Measurements from ENCODE around the gene ZCWPW1.
"Not testable (repeated sequence)": the region's sequence is repeated elsewhere in the genome, so short reads cannot be mapped to it uniquely, and the experiment has no call there.

The ZCWPW1 gene

DNA sequence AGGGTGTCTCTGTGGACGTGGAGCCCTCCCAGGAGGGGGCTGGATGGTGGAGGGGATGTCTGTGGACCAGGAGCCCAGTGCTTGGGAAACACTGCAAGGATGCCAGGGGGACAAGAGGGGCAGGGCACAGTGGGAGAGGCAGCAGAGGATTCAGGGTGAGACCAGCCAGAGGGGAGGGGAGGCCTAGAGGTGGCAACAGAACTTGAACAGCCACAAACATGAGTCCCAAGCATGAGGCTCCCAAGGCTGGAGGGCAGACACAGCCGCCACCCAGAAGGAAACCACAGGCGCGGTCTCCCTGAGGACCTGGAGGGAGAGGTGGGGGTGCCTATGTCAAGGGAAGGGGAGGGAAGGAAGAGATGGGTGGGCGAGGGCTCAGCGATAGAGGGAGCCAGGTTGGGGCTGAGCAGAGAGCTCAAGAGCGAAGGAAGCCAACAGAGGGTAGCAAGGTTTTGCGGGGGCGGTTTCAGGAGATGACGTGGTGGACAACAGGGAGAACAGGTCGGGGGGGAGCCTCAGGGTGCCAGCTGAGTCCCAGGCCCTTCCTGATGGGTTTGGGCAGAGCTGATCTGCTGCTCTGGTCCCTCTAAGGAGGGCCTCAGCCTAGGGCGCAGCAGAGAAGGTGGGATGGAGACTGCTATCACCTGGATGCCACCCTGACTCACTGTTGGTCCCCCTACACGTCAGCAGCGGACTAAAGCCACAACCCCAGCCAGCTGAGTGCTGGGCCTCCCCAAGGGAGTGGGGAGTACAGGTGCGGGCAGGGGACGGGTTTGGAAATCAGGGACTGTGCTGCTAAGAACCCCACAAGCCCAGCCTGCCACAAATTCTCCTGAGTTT lies 61.9 kb downstream of the ZCWPW1 start:
- no peaks in the 10 kb centered on the region for H3K9me3 ChIP-seq (replicated peaks; ENCODE audit: low read length)
- no peaks in the 10 kb centered on the region for H3K27me3 ChIP-seq (ENCODE audit: control insufficient read depth, insufficient read depth, low read length)
- peaks cover 22% of the 10 kb centered on the region for H3K36me3 ChIP-seq (ENCODE audit: insufficient read depth, low read length)
- no peak overlapping the region for H3K4me2 ChIP-seq (ENCODE audit: low read length)
- no peak overlapping the region for H3K9ac ChIP-seq (ENCODE audit: low read depth, low read length)
- H3K4me1 ChIP-seq (ENCODE audit: control insufficient read depth, insufficient read depth, low read length), result no peaks in the 10 kb centered on the region
- no peak overlapping the region for H3K4me3 ChIP-seq (ENCODE audit: low read length)

- H3K4me1 ChIP-seq (ENCODE audit: control insufficient read depth, insufficient read depth, low read length); H3K9ac ChIP-seq (ENCODE audit: low read depth, low read length); H3K4me3 ChIP-seq (ENCODE audit: low read length): not testable (repeated sequence)
Measured at GRCh38 chr7:100365998-100366367, 62.5 kb downstream of the ZCWPW1 start.

DNA sequence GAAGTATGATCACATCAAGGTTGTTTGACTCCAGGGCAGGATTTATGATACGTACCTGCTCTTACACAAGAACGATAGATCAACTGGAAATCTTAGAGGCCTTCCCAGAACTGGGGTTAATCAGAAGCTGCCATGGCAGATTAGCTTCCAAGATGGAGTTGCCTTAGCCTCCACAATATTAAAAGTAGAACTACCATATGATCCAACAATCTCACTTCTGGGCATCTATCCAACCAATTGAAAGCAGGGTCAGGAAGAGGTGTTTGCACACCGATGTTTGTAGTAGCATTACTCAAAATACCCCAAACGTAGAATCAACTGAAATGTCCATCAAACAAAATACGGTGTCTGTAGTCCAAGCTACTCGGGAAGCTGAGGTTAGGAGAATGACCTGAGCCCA lies 64.0 kb downstream of the ZCWPW1 start:
- no peaks in the 10 kb centered on the region for H3K9me3 ChIP-seq (replicated peaks; ENCODE audit: low read length)
- no peak overlapping the region for H3K4me3 ChIP-seq (ENCODE audit: low read length)
- H3K36me3 ChIP-seq (ENCODE audit: insufficient read depth, low read length), result peaks cover 40% of the 10 kb centered on the region
- no peak overlapping the region for H3K9ac ChIP-seq (ENCODE audit: low read depth, low read length)
- no peaks in the 10 kb centered on the region for H3K27me3 ChIP-seq (ENCODE audit: control insufficient read depth, insufficient read depth, low read length)
- H3K4me1 ChIP-seq (ENCODE audit: control insufficient read depth, insufficient read depth, low read length), result no peaks in the 10 kb centered on the region
- no peak overlapping the region for H3K4me2 ChIP-seq (ENCODE audit: low read length)

More at GRCh38 chr7:100365998-100366367, 62.5 kb downstream of the ZCWPW1 start:
- not testable (repeated sequence) for H3K27me3 ChIP-seq (ENCODE audit: control insufficient read depth, insufficient read depth, low read length); H3K9me3 ChIP-seq (replicated peaks; ENCODE audit: low read length); H3K4me2 ChIP-seq (ENCODE audit: low read length)
- peaks cover 29% of the 10 kb centered on the region for H3K36me3 ChIP-seq (ENCODE audit: insufficient read depth, low read length)

- H3K4me2 ChIP-seq (ENCODE audit: low read length); H3K9ac ChIP-seq (ENCODE audit: low read depth, low read length); H3K27me3 ChIP-seq (ENCODE audit: control insufficient read depth, insufficient read depth, low read length); H3K4me1 ChIP-seq (ENCODE audit: control insufficient read depth, insufficient read depth, low read length); H3K4me3 ChIP-seq (ENCODE audit: low read length); H3K9me3 ChIP-seq (replicated peaks; ENCODE audit: low read length): not testable (repeated sequence)
- peaks cover 46% of the 10 kb centered on the region for H3K36me3 ChIP-seq (ENCODE audit: insufficient read depth, low read length)
Measured at GRCh38 chr7:100363797-100364196, 64.7 kb downstream of the ZCWPW1 start.

- Histone ChIP-seq H3K4me1 (ENCODE audit: control insufficient read depth, insufficient read depth, low read length) (no peaks in the 10 kb centered on the region), H3K36me3 (ENCODE audit: insufficient read depth, low read length) (peaks cover 53% of the 10 kb centered on the region), H3K9me3 (replicated peaks; ENCODE audit: low read length) (no peaks in the 10 kb centered on the region), H3K27me3 (ENCODE audit: control insufficient read depth, insufficient read depth, low read length) (no peaks in the 10 kb centered on the region), H3K4me2 (ENCODE audit: low read length) (no peak overlapping the region), H3K4me3 (ENCODE audit: low read length) (no peak overlapping the region), H3K9ac (ENCODE audit: low read depth, low read length) (no peak overlapping the region)
Measured at GRCh38 chr7:100363098-100363497, 65.4 kb downstream of the ZCWPW1 start.

DNA sequence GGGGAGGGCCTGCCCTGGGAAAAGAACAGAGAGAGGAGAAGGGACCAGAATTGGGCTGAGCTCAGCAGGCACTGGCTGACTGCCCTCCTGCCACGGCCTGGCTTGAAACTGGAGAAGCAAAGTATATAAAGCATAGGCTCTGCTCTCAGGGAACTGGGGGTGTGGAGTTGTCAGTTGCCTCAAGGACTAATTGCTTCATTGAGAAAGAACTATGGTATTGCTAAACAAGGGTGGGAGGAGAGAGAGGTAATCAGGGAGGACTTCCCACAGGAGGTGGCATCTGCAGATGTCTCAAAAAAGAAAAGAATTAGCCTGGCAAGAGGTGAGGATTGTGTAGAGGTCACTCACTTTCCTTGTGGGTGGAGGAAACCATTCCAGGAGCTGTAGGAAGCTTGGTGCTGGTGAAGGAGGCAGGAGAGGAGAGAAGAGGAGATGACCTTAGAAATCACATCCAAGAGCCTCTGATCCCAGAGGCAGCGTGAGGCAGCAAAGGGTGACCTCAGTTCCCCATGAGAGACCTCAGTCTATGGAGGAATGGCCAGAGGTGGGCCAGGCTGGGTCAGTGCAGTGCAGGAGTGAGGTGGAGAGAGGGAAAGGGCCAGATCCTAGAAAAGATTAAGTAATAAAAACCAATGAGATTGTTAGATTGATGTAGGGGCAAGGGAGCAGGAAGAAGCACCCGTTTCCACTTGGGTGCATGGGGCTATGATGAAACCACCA lies 68.2 kb downstream of the ZCWPW1 start:
- no peak overlapping the region for H3K4me3 ChIP-seq (ENCODE audit: low read length)
- H3K4me2 ChIP-seq (ENCODE audit: low read length), result no peak overlapping the region
- H3K4me1 ChIP-seq (ENCODE audit: control insufficient read depth, insufficient read depth, low read length), result no peaks in the 10 kb centered on the region
- no peak overlapping the region for H3K9ac ChIP-seq (ENCODE audit: low read depth, low read length)
- H3K27me3 ChIP-seq (ENCODE audit: control insufficient read depth, insufficient read depth, low read length), result no peaks in the 10 kb centered on the region
- no peaks in the 10 kb centered on the region for H3K9me3 ChIP-seq (replicated peaks; ENCODE audit: low read length)
- H3K36me3 ChIP-seq (ENCODE audit: insufficient read depth, low read length), result peaks cover 69% of the 10 kb centered on the region

DNA sequence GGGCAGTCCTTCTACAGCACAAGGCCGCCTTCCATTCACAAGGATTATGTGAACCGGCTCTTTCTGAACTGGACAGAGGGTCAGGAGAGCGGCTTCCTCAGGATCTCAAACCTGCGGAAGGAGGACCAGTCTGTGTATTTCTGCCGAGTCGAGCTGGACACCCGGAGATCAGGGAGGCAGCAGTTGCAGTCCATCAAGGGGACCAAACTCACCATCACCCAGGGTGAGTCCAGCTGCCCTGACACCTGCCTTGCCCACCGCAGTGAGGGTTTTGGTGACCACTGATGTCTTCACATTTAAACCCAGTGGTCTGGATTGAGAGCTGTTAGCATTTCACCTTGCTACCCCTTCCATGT lies 69.7 kb downstream of the ZCWPW1 start:
- no peak overlapping the region for H3K4me2 ChIP-seq (ENCODE audit: low read length)
- no peaks in the 10 kb centered on the region for H3K9me3 ChIP-seq (replicated peaks; ENCODE audit: low read length)
- H3K4me3 ChIP-seq (ENCODE audit: low read length), result no peak overlapping the region
- H3K27me3 ChIP-seq (ENCODE audit: control insufficient read depth, insufficient read depth, low read length), result no peaks in the 10 kb centered on the region
- H3K4me1 ChIP-seq (ENCODE audit: control insufficient read depth, insufficient read depth, low read length), result no peaks in the 10 kb centered on the region
- peaks cover 77% of the 10 kb centered on the region for H3K36me3 ChIP-seq (ENCODE audit: insufficient read depth, low read length)
- H3K9ac ChIP-seq (ENCODE audit: low read depth, low read length), result no peak overlapping the region

GRCh38 chr7:100358027-100358856 lies 70.3 kb downstream of the ZCWPW1 start, which contains the start of gene PILRB:
Gene PILRB (plus strand): TSS chr7:100358117. CDS start chr7:100358303, 186 bp downstream.
- Histone ChIP-seq H3K36me3 (ENCODE audit: insufficient read depth, low read length) (peaks cover 77% of the 10 kb centered on the region), H3K9ac (ENCODE audit: low read depth, low read length) (no peak within 1 kb of the TSS), H3K9me3 (replicated peaks; ENCODE audit: low read length) (no peaks in the 10 kb centered on the region), H3K4me3 (ENCODE audit: low read length) (no peak within 1 kb of the TSS), H3K4me2 (ENCODE audit: low read length) (no peak within 1 kb of the TSS), H3K4me1 (ENCODE audit: control insufficient read depth, insufficient read depth, low read length) (no peaks in the 10 kb centered on the region), H3K27me3 (ENCODE audit: control insufficient read depth, insufficient read depth, low read length) (no peaks in the 10 kb centered on the region)

DNA sequence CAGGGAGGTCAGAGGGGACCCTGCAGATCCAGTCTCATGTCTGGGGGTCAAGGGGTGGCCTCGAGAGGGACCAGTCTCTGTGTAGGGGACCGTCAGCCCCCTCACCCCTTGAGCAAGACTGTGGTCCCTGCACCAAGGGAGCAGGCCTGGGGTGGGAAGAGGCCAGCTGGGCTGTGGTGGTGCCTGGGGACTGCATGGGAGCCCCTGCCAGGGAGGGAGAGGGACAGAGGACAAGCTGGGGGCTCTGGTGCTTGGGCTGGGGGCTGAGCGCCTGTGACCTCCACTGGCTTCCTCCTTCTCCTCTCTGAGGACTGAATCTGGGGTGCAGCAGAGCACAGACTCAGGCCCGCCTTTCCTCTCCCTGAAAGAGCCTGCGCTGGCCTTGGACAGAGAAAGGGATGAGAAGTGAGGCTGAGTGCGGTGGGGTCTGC lies 71.4 kb downstream of the ZCWPW1 start:
- H3K36me3 ChIP-seq (ENCODE audit: insufficient read depth, low read length), result peaks cover 73% of the 10 kb centered on the region
- H3K4me2 ChIP-seq (ENCODE audit: low read length), result no peak overlapping the region
- no peaks in the 10 kb centered on the region for H3K9me3 ChIP-seq (replicated peaks; ENCODE audit: low read length)
- no peak overlapping the region for H3K9ac ChIP-seq (ENCODE audit: low read depth, low read length)
- no peaks in the 10 kb centered on the region for H3K27me3 ChIP-seq (ENCODE audit: control insufficient read depth, insufficient read depth, low read length)
- H3K4me3 ChIP-seq (ENCODE audit: low read length), result no peak overlapping the region
- H3K4me1 ChIP-seq (ENCODE audit: control insufficient read depth, insufficient read depth, low read length), result no peaks in the 10 kb centered on the region

GRCh38 chr7:100356416-100357068 lies 72.0 kb downstream of the ZCWPW1 start:
- no peaks in the 10 kb centered on the region for H3K9me3 ChIP-seq (replicated peaks; ENCODE audit: low read length)
- no peaks in the 10 kb centered on the region for H3K27me3 ChIP-seq (ENCODE audit: control insufficient read depth, insufficient read depth, low read length)
- no peaks in the 10 kb centered on the region for H3K4me1 ChIP-seq (ENCODE audit: control insufficient read depth, insufficient read depth, low read length)
- H3K9ac ChIP-seq (ENCODE audit: low read depth, low read length), result no peak overlapping the region
- H3K4me2 ChIP-seq (ENCODE audit: low read length), result no peak overlapping the region
- H3K36me3 ChIP-seq (ENCODE audit: insufficient read depth, low read length), result peaks cover 70% of the 10 kb centered on the region
- H3K4me3 ChIP-seq (ENCODE audit: low read length), result no peak overlapping the region
